ENCODE data around the gene TRIM33. TPM values are rescaled to one million over a fixed set of nuclear protein-coding genes. Genes with fewer than 3 reads are reported as not detected.

TRIM33 gene
- total RNA-seq, 4 donors from 2014 or later = 26.7 to 49.0 (median 34.5) TPM

GRCh38 chr1:114472408-114472807 lies 38.6 kb downstream of the TRIM33 start:
- H3K4me3 ChIP-seq = no peak overlapping the region
- H3K27ac ChIP-seq = no peak overlapping the region
- no peaks in the 10 kb centered on the region for H3K9me3 ChIP-seq
- no peaks in the 10 kb centered on the region for H3K36me3 ChIP-seq
- TF ChIP-seq EP300 (IDR thresholded peaks at IDR 0.05) (no peak), POLR2A (IDR thresholded peaks at IDR 0.05) (no peak), POLR2AphosphoS5 (IDR thresholded peaks at IDR 0.05) (no peak), CTCF (IDR thresholded peaks at IDR 0.05) (no peak)
- 90 to 94% methylated on average over 2 to 3 of the region's 3 CpGs for WGBS, 2 donors (ENCODE audit: low coverage in 1 of 2)
- ATAC-seq = no peak
- H3K4me1 ChIP-seq = peaks cover 0 to 19% (median 0%) of the 10 kb centered on the region in 3 donors
- no peaks in the 10 kb centered on the region for H3K27me3 ChIP-seq

GRCh38 chr1:114470681-114471080 lies 40.3 kb downstream of the TRIM33 start:
- WGBS, 2 donors (ENCODE audit: low coverage in 1 of 2) = 40 to 57% methylated on average over 2 to 3 of the region's 5 CpGs
- TF ChIP-seq EP300 (IDR thresholded peaks at IDR 0.05) (no peak), POLR2A (IDR thresholded peaks at IDR 0.05) (no peak), CTCF (IDR thresholded peaks at IDR 0.05) (no peak), POLR2AphosphoS5 (IDR thresholded peaks at IDR 0.05) (no peak)
- H3K9me3 ChIP-seq = no peaks in the 10 kb centered on the region

GRCh38 chr1:114468710-114469468 lies 42.1 kb downstream of the TRIM33 start:
- no peak overlapping the region for H3K4me3 ChIP-seq
- no peaks in the 10 kb centered on the region for H3K27me3 ChIP-seq
- WGBS, 2 donors (ENCODE audit: low coverage in 1 of 2) = 64 to 100% methylated on average over 3 to 6 of the region's 6 CpGs
- H3K27ac ChIP-seq = no peak overlapping the region
- no peak for TF ChIP-seq EP300 (IDR thresholded peaks at IDR 0.05)
- no peak for TF ChIP-seq CTCF (IDR thresholded peaks at IDR 0.05)
- no peak for TF ChIP-seq POLR2A (IDR thresholded peaks at IDR 0.05)
- TF ChIP-seq POLR2AphosphoS5 (IDR thresholded peaks at IDR 0.05) = no peak
- peaks cover 0 to 24% (median 0%) of the 10 kb centered on the region in 3 donors for H3K4me1 ChIP-seq
- H3K9me3 ChIP-seq = no peaks in the 10 kb centered on the region
- no peak for ATAC-seq
- no peaks in the 10 kb centered on the region for H3K36me3 ChIP-seq

More at GRCh38 chr1:114470681-114471080, 40.3 kb downstream of the TRIM33 start:
- Histone ChIP-seq H3K4me1 (peaks cover 0 to 24% (median 0%) of the 10 kb centered on the region in 3 donors), H3K27me3 (no peaks in the 10 kb centered on the region), H3K4me3 (no peak overlapping the region), H3K36me3 (no peaks in the 10 kb centered on the region), H3K27ac (no peak overlapping the region)
- ATAC-seq = no peak

- Histone ChIP-seq H3K4me3 (no peak overlapping the region), H3K4me1 (peaks cover 0 to 24% (median 0%) of the 10 kb centered on the region in 3 donors), H3K36me3 (no peaks in the 10 kb centered on the region), H3K27ac (no peak overlapping the region), H3K9me3 (no peaks in the 10 kb centered on the region), H3K27me3 (no peaks in the 10 kb centered on the region)
- TF ChIP-seq CTCF (IDR thresholded peaks at IDR 0.05) = no peak
- no peak for TF ChIP-seq POLR2A (IDR thresholded peaks at IDR 0.05)
- no peak for TF ChIP-seq POLR2AphosphoS5 (IDR thresholded peaks at IDR 0.05)
- TF ChIP-seq EP300 (IDR thresholded peaks at IDR 0.05) = no peak
- ATAC-seq = no peak
- 37 to 94% methylated on average over 2 to 3 of the region's 3 CpGs for WGBS, 2 donors (ENCODE audit: low coverage in 1 of 2)
Observed at GRCh38 chr1:114468047-114468446, 43.0 kb downstream of the TRIM33 start.

- no peaks in the 10 kb centered on the region for H3K27me3 ChIP-seq
- H3K4me1 ChIP-seq = peaks cover 0 to 24% (median 0%) of the 10 kb centered on the region in 3 donors
- H3K27ac ChIP-seq = no peak overlapping the region
- TF ChIP-seq CTCF (IDR thresholded peaks at IDR 0.05) (no peak), POLR2AphosphoS5 (IDR thresholded peaks at IDR 0.05) (no peak), EP300 (IDR thresholded peaks at IDR 0.05) (no peak), POLR2A (IDR thresholded peaks at IDR 0.05) (no peak)
- no peaks in the 10 kb centered on the region for H3K9me3 ChIP-seq
- WGBS, 2 donors (ENCODE audit: low coverage in 1 of 2) = 100% methylated on average over 1 of the region's 1 CpG
- H3K36me3 ChIP-seq = no peaks in the 10 kb centered on the region
- no peak overlapping the region for H3K4me3 ChIP-seq
- ATAC-seq = no peak
Observed at GRCh38 chr1:114467491-114467890, 43.5 kb downstream of the TRIM33 start.

Data from gastroesophageal sphincter (tissue), 4 donors.